Measurements from ENCODE around the gene SEC61B.

SEC61B gene

GRCh38 chr9:99180662-99181061, 41.4 kb upstream of the SEC61B start:
- Histone ChIP-seq H3K27ac (ENCODE audit: extremely low read depth, low read depth, low read length) (no peak overlapping the region), H3K4me3 (ENCODE audit: low read depth, low read length) (no peak overlapping the region), H3K4me1 (ENCODE audit: control insufficient read depth, insufficient read depth, low read length) (no peaks in the 10 kb centered on the region; the same call in 1 of the 2 replicates), H3K36me3 (ENCODE audit: control insufficient read depth in 2 of 2, insufficient read depth in 1 of 2, low read length in 2 of 2) (no peaks in the 10 kb centered on the region), H3K9me3 (ENCODE audit: control insufficient read depth, insufficient read depth, low read depth, low read length) (no peaks in the 10 kb centered on the region)
- ChIA-PET CTCF (interaction anchor here (0.6 kb wide), 1 partner anchor 1143 kb away, joined by 3 read pairs; no protein-coding TSS in a partner anchor), POLR2A (no interaction called here)
- TF ChIP-seq ZNF362 (tag by site-specific recombination; IDR thresholded peaks at IDR 0.05) = no peak

GRCh38 chr9:99181206-99181605, 40.9 kb upstream of the SEC61B start:
- CTCF ChIA-PET = interaction anchor here (0.6 to 1.9 kb wide), 4 partner anchors 16 to 1142 kb away, joined by 3 to 6 read pairs (median 4); no protein-coding TSS in a partner anchor
- TF ChIP-seq ZSCAN16 (tag by site-specific recombination; IDR thresholded peaks at IDR 0.05) (no peak), ZSCAN18 (tag by site-specific recombination; IDR thresholded peaks at IDR 0.05) (no peak), ZSCAN23 (tag by site-specific recombination; IDR thresholded peaks at IDR 0.05) (no peak), ZNF560 (tag by site-specific recombination; IDR thresholded peaks at IDR 0.05; ENCODE audit: borderline replicate concordance) (no peak), ZNF768 (tag by site-specific recombination; IDR thresholded peaks at IDR 0.05) (no peak), ZSCAN4 (tag by site-specific recombination; IDR thresholded peaks at IDR 0.05) (0 out of 2 replicates have a peak, but pooled peaks have one; percentile 10)
- H3K27ac ChIP-seq (ENCODE audit: extremely low read depth, low read depth, low read length) = no peak overlapping the region
- no peak overlapping the region for H3K4me3 ChIP-seq (ENCODE audit: low read depth, low read length)
- POLR2A ChIA-PET = no interaction called here
- H3K4me1 ChIP-seq (ENCODE audit: control insufficient read depth, insufficient read depth, low read length) = no peaks in the 10 kb centered on the region; the same call in 1 of the 2 replicates
- no peaks in the 10 kb centered on the region for H3K36me3 ChIP-seq (ENCODE audit: control insufficient read depth in 2 of 2, insufficient read depth in 1 of 2, low read length in 2 of 2)
- no peaks in the 10 kb centered on the region for H3K9me3 ChIP-seq (ENCODE audit: control insufficient read depth, insufficient read depth, low read depth, low read length)

GRCh38 chr9:99181621-99182020, 40.5 kb upstream of the SEC61B start:
- TF ChIP-seq ZNF571 (tag by site-specific recombination; IDR thresholded peaks at IDR 0.05) = no peak
- no peak for TF ChIP-seq SP7 (tag by site-specific recombination; IDR thresholded peaks at IDR 0.05)
- TF ChIP-seq REST (tag by site-specific recombination; IDR thresholded peaks at IDR 0.05) = no peak
- TF ChIP-seq ZNF776 (tag by site-specific recombination; IDR thresholded peaks at IDR 0.05; ENCODE audit: borderline replicate concordance) = no peak
- no peak for TF ChIP-seq ZNF239 (tag by site-specific recombination; IDR thresholded peaks at IDR 0.05)
- no peak for TF ChIP-seq ZNF292 (tag by site-specific recombination; IDR thresholded peaks at IDR 0.05; ENCODE audit: borderline replicate concordance, low read depth)
- Histone ChIP-seq H3K27ac (ENCODE audit: extremely low read depth, low read depth, low read length) (no peak overlapping the region), H3K9me3 (ENCODE audit: control insufficient read depth, insufficient read depth, low read depth, low read length) (no peaks in the 10 kb centered on the region), H3K4me3 (ENCODE audit: low read depth, low read length) (no peak overlapping the region), H3K4me1 (ENCODE audit: control insufficient read depth, insufficient read depth, low read length) (no peaks in the 10 kb centered on the region), H3K36me3 (ENCODE audit: control insufficient read depth in 2 of 2, insufficient read depth in 1 of 2, low read length in 2 of 2) (no peaks in the 10 kb centered on the region)
- POLR2A ChIA-PET = no interaction called here
- CTCF ChIA-PET = interaction anchor here (0.7 to 1.9 kb wide), 8 partner anchors 15 to 1143 kb away, joined by 3 to 6 read pairs (median 4); no protein-coding TSS in a partner anchor
